Liver (tissue), 9 donors: ENCODE data around the gene GRID1. TPM values are rescaled to one million over a fixed set of nuclear protein-coding genes. Genes with fewer than 3 reads are reported as not detected.

Experiments used
- DNase-seq: peaks from one replicate; pipeline ENCODE4 v3.0.0-alpha.2; 2017; ENCODE audit warnings: low spot score
- H3K27ac ChIP-seq, 2 donors: one replicate each; pipeline ENCODE4 v1.7.0; 2013; ENCODE audit warnings: inconsistent platforms in 2 of 2, low read length in 2 of 2, control low read depth in 1 of 2, low read depth in 1 of 2, mild to moderate bottlenecking in 1 of 2
- H3K27me3 ChIP-seq, 4 donors: one replicate each; pipeline versions ENCODE4 v1.6.1 to v1.7.0; 2013; ENCODE audit warnings: low read length in 3 of 4, inconsistent platforms in 1 of 4, mild to moderate bottlenecking in 1 of 4, moderate library complexity in 1 of 4; ENCODE audit not compliant: control insufficient read depth in 4 of 4, insufficient read depth in 4 of 4
- H3K36me3 ChIP-seq, 4 donors: one replicate each; pipeline versions ENCODE4 v1.6.1 to v1.7.0; 2013; ENCODE audit warnings: low read length in 3 of 4, mild to moderate bottlenecking in 3 of 4, low read depth in 1 of 4, moderate library complexity in 1 of 4; ENCODE audit not compliant: control insufficient read depth in 4 of 4, insufficient read depth in 3 of 4
- H3K4me1 ChIP-seq, 4 donors: one replicate each; pipeline versions ENCODE4 v1.6.1 to v1.7.0; 2013; ENCODE audit warnings: low read length in 3 of 4, mild to moderate bottlenecking in 3 of 4, moderate library complexity in 1 of 4; ENCODE audit not compliant: control insufficient read depth in 4 of 4, insufficient read depth in 4 of 4
- H3K4me3 ChIP-seq, 3 donors: one replicate each; pipeline versions ENCODE4 v1.6.1 to v1.7.0; 2013; ENCODE audit warnings: low read length in 3 of 3, control low read depth in 1 of 3, low read depth in 1 of 3, mild to moderate bottlenecking in 1 of 3
- H3K9ac ChIP-seq, 2 donors: one replicate each; pipeline ENCODE4 v1.7.0; 2013; ENCODE audit warnings: low read length in 2 of 2, mild to moderate bottlenecking in 2 of 2, moderate library complexity in 2 of 2, control low read depth in 1 of 2, low read depth in 1 of 2
- H3K9me3 ChIP-seq, 4 donors: one replicate each; pipeline versions ENCODE4 v1.6.1 to v1.7.0; 2013; ENCODE audit warnings: low read length in 3 of 4; ENCODE audit not compliant: control insufficient read depth in 4 of 4
- ATF3 ChIP-seq: IDR thresholded peaks from 2 replicates; pipeline ENCODE4 v1.6.1; 2016; ENCODE audit warnings: antibody characterized with exemption
- CTCF ChIP-seq: fragments of 150-350 bp; IDR thresholded peaks from 2 replicates; pipeline ENCODE4 v1.5.1; 2017; ENCODE audit warnings: improper control_type of control experiment, low read depth, low read length; ENCODE audit not compliant: missing input control
- EGR1 ChIP-seq, 2 donors: IDR thresholded peaks; 2 replicates each; pipeline ENCODE4 v1.6.1; 2016 to 2018; ENCODE audit warnings: antibody characterized with exemption in 2 of 2, low read depth in 2 of 2
- FOXA1 ChIP-seq: IDR thresholded peaks from 2 replicates; pipeline ENCODE4 v1.6.1; 2016; ENCODE audit warnings: antibody characterized with exemption
- FOXA2 ChIP-seq: IDR thresholded peaks from 2 replicates; pipeline ENCODE4 v1.6.1; 2016; ENCODE audit warnings: antibody characterized with exemption
- GABPA ChIP-seq, 2 donors: IDR thresholded peaks in 1 of 2; conservative IDR thresholded peaks in 1 of 2; 2 replicates each; pipeline ENCODE4 v1.6.1; 2016; ENCODE audit warnings: antibody characterized with exemption in 2 of 2, mild to moderate bottlenecking in 1 of 2, moderate library complexity in 1 of 2
- HNF4A ChIP-seq, 2 donors: conservative IDR thresholded peaks; 2 replicates each; pipeline ENCODE4 v1.6.1; 2016; ENCODE audit warnings: antibody characterized with exemption in 2 of 2, mild to moderate bottlenecking in 2 of 2
- HNF4G ChIP-seq: IDR thresholded peaks from 2 replicates; pipeline ENCODE4 v1.6.1; 2016; ENCODE audit warnings: antibody characterized with exemption
- JUND ChIP-seq, 2 donors: IDR thresholded peaks; 2 replicates each; pipeline ENCODE4 v1.6.1; 2016; ENCODE audit warnings: antibody characterized with exemption in 2 of 2
- MAX ChIP-seq: IDR thresholded peaks from 2 replicates; pipeline ENCODE4 v1.6.1; 2016; ENCODE audit warnings: antibody characterized with exemption
- NR2F2 ChIP-seq: IDR thresholded peaks from 2 replicates; pipeline ENCODE4 v1.6.1; 2016; ENCODE audit warnings: antibody characterized with exemption
- RAD21 ChIP-seq, 2 donors: IDR thresholded peaks; 2 replicates each; pipeline ENCODE4 v1.6.1; 2016; ENCODE audit warnings: antibody characterized with exemption in 2 of 2, mild to moderate bottlenecking in 2 of 2
- REST ChIP-seq: IDR thresholded peaks from 2 replicates; pipeline ENCODE4 v1.6.1; 2016; ENCODE audit warnings: antibody characterized with exemption, mild to moderate bottlenecking
- RXRA ChIP-seq, 2 donors: IDR thresholded peaks; 2 replicates each; pipeline ENCODE4 v1.6.1; 2017 to 2018; ENCODE audit warnings: antibody characterized with exemption in 2 of 2, mild to moderate bottlenecking in 1 of 2
- SP1 ChIP-seq: IDR thresholded peaks from 2 replicates; pipeline ENCODE4 v1.6.1; 2018; ENCODE audit warnings: antibody characterized with exemption, mild to moderate bottlenecking
- TAF1 ChIP-seq: conservative IDR thresholded peaks from 2 replicates; pipeline ENCODE4 v1.6.1; 2016; ENCODE audit warnings: antibody characterized with exemption, mild to moderate bottlenecking
- YY1 ChIP-seq: IDR thresholded peaks from 2 replicates; pipeline ENCODE4 v1.6.1; 2016; ENCODE audit warnings: antibody characterized with exemption, mild to moderate bottlenecking
- WGBS: extraction: QIAGEN DNeasy Blood & Tissue Kit; methylation state at CpG from one replicate; pipeline ENCODE4 v1.1.7; 2013; 5-methylcytosine and 5-hydroxymethylcytosine counted together
- polyA plus RNA-seq, 2 donors: library from polyadenylated mRNA; stranded (reverse) in 1 of 2; unstranded in 1 of 2; fragments of 200-250 nt in 1 of 2; fragments of >200 nt in 1 of 2; fragmentation: Nextera tagmentation in 1 of 2; extraction: Ambion mirVana in 1 of 2; gene quantifications; one replicate each; pipeline versions ENCODE4 v1.2.1 to v1.2.3, GENCODE V29; 2013 to 2015
- total RNA-seq, 2 donors: library from RNA; depleted of rRNA; stranded (reverse); fragments of >200 nt; gene quantifications; one replicate each; pipeline ENCODE4 v1.2.3, GENCODE V29; 2014
- donor health status: healthy.
- donor health status: healthy.
- donor health status: healthy.
- donor health status: healthy.
- donor health status: healthy.

Gene GRID1
- total and polyA plus RNA-seq, 4 donors = 0.09 to 0.17 (median 0.14) TPM; not detected in 1

- 79% methylated on average over 9 of the region's 9 CpGs for WGBS
- TF ChIP-seq NR2F2 (no peak), ATF3 (no peak), RAD21 (IDR thresholded peaks at IDR 0.05) (no peak), HNF4A (conservative IDR thresholded peaks at IDR 0.05) (no peak), RXRA (IDR thresholded peaks at IDR 0.05) (no peak), FOXA2 (no peak)
- Histone ChIP-seq H3K36me3 (no peaks in the 10 kb centered on the region), H3K27ac (no peak overlapping the region), H3K4me3 (no peak overlapping the region), H3K9ac (no peak overlapping the region), H3K9me3 (no peaks in the 10 kb centered on the region), H3K4me1 (no peaks in the 10 kb centered on the region), H3K27me3 (no peaks in the 10 kb centered on the region)
- no peak for DNase-seq
These were observed 306.0 kb downstream of the GRID1 start for GRCh38 chr10:86060386-86061277.

- Histone ChIP-seq H3K27ac (no peak overlapping the region), H3K4me3 (no peak overlapping the region), H3K9me3 (no peaks in the 10 kb centered on the region), H3K36me3 (no peaks in the 10 kb centered on the region), H3K4me1 (no peaks in the 10 kb centered on the region), H3K9ac (no peak overlapping the region), H3K27me3 (no peaks in the 10 kb centered on the region)
- 91% methylated on average over 3 of the region's 3 CpGs for WGBS
- TF ChIP-seq ATF3 (no peak), REST (no peak), YY1 (no peak), JUND (IDR thresholded peaks at IDR 0.05) (no peak), RXRA (IDR thresholded peaks at IDR 0.05) (no peak), EGR1 (IDR thresholded peaks at IDR 0.05; ENCODE audit: low read depth in 2 of 2) (no peak), HNF4G (no peak), FOXA1 (no peak), TAF1 (no peak), SP1 (no peak), HNF4A (conservative IDR thresholded peaks at IDR 0.05) (no peak), GABPA (IDR thresholded peaks at IDR 0.05 in 1 of 2, conservative IDR thresholded peaks at IDR 0.05 in 1 of 2) (no peak), CTCF (no peak), FOXA2 (no peak), RAD21 (IDR thresholded peaks at IDR 0.05) (no peak), MAX (no peak)
- no peak for DNase-seq
These were observed 306.7 kb downstream of the GRID1 start for GRCh38 chr10:86059892-86060291.
